ENCODE data around the gene KRT31.
"Not testable (repeated sequence)": the region's sequence is repeated elsewhere in the genome, so short reads cannot be mapped to it uniquely, and the experiment has no call there.

The KRT31 gene

GRCh38 chr17:41396340-41396739 is 1.1 kb downstream of the KRT31 start:
- Histone ChIP-seq H3K9me2 (ENCODE audit: low read depth, low read length) (no peaks in the 10 kb centered on the region), H3K27me3 (ENCODE audit: insufficient read depth, low read length) (no peaks in the 10 kb centered on the region), H3K4me3 (ENCODE audit: low read depth, low read length, poor library complexity, severe bottlenecking) (no peak overlapping the region)

GRCh38 chr17:41395611-41396010 is 1.8 kb downstream of the KRT31 start:
- no peak for TF ChIP-seq EZH2 (IDR thresholded peaks at IDR 0.05; ENCODE audit: borderline replicate concordance, low read length)
- no peak for TF ChIP-seq CTCF (IDR thresholded peaks at IDR 0.05; ENCODE audit: low read length)
- no peaks in the 10 kb centered on the region for H3K36me3 ChIP-seq (ENCODE audit: insufficient read depth, low read length)
- no peaks in the 10 kb centered on the region for H3K9me3 ChIP-seq (ENCODE audit: low read length)
- H3K4me2 ChIP-seq (ENCODE audit: low read length), result no peak overlapping the region
- no peaks in the 10 kb centered on the region for H3K27me3 ChIP-seq (ENCODE audit: insufficient read depth, low read length)
- H3K9me2 ChIP-seq (ENCODE audit: low read depth, low read length), result no peaks in the 10 kb centered on the region
- H4K20me1 ChIP-seq (ENCODE audit: insufficient read depth, low read length), result no peaks in the 10 kb centered on the region
- no peaks in the 10 kb centered on the region for H3K79me2 ChIP-seq (ENCODE audit: insufficient read depth, low read length)
- H3F3A ChIP-seq (ENCODE audit: insufficient read depth, low read length), result no peaks in the 10 kb centered on the region
- H3K27ac ChIP-seq (ENCODE audit: low read depth, low read length, poor library complexity, severe bottlenecking), result no peak overlapping the region
- H3K4me3 ChIP-seq (ENCODE audit: low read depth, low read length, poor library complexity, severe bottlenecking), result no peak overlapping the region
- H3K9ac ChIP-seq (ENCODE audit: low read length), result no peak overlapping the region
- H3K4me1 ChIP-seq (ENCODE audit: insufficient read depth, low read length, severe bottlenecking), result no peaks in the 10 kb centered on the region
- no peak overlapping the region for H2AFZ ChIP-seq (ENCODE audit: low read length)

More at GRCh38 chr17:41396340-41396739, 1.1 kb downstream of the KRT31 start:
- Histone ChIP-seq H3K4me2 (ENCODE audit: low read length) (no peak overlapping the region), H3K36me3 (ENCODE audit: insufficient read depth, low read length) (no peaks in the 10 kb centered on the region), H3K79me2 (ENCODE audit: insufficient read depth, low read length) (no peaks in the 10 kb centered on the region), H4K20me1 (ENCODE audit: insufficient read depth, low read length) (no peaks in the 10 kb centered on the region), H2AFZ (ENCODE audit: low read length) (no peak overlapping the region), H3K9ac (ENCODE audit: low read length) (no peak overlapping the region), H3K9me3 (ENCODE audit: low read length) (no peaks in the 10 kb centered on the region), H3K27ac (ENCODE audit: low read depth, low read length, poor library complexity, severe bottlenecking) (no peak overlapping the region), H3F3A (ENCODE audit: insufficient read depth, low read length) (no peaks in the 10 kb centered on the region), H3K4me1 (ENCODE audit: insufficient read depth, low read length, severe bottlenecking) (no peaks in the 10 kb centered on the region)
- TF ChIP-seq CTCF (IDR thresholded peaks at IDR 0.05; ENCODE audit: low read length) (no peak), EZH2 (IDR thresholded peaks at IDR 0.05; ENCODE audit: borderline replicate concordance, low read length) (no peak)

- not testable (repeated sequence) for H3K9ac ChIP-seq (ENCODE audit: low read length); H3K9me2 ChIP-seq (ENCODE audit: low read depth, low read length); H3F3A ChIP-seq (ENCODE audit: insufficient read depth, low read length); H3K9me3 ChIP-seq (ENCODE audit: low read length); H3K4me3 ChIP-seq (ENCODE audit: low read depth, low read length, poor library complexity, severe bottlenecking); H3K36me3 ChIP-seq (ENCODE audit: insufficient read depth, low read length); H3K4me1 ChIP-seq (ENCODE audit: insufficient read depth, low read length, severe bottlenecking); H2AFZ ChIP-seq (ENCODE audit: low read length); H3K79me2 ChIP-seq (ENCODE audit: insufficient read depth, low read length); H3K27me3 ChIP-seq (ENCODE audit: insufficient read depth, low read length); H3K4me2 ChIP-seq (ENCODE audit: low read length); H3K27ac ChIP-seq (ENCODE audit: low read depth, low read length, poor library complexity, severe bottlenecking); H4K20me1 ChIP-seq (ENCODE audit: insufficient read depth, low read length)
Measured at GRCh38 chr17:41395044-41395443, 2.4 kb downstream of the KRT31 start.

GRCh38 chr17:41394254-41394996 is 3.0 kb downstream of the KRT31 start:
- H3K4me3 ChIP-seq (ENCODE audit: low read depth, low read length, poor library complexity, severe bottlenecking), result no peak overlapping the region
- TF ChIP-seq EZH2 (IDR thresholded peaks at IDR 0.05; ENCODE audit: borderline replicate concordance, low read length) (no peak), CTCF (IDR thresholded peaks at IDR 0.05; ENCODE audit: low read length) (no peak)
- H4K20me1 ChIP-seq (ENCODE audit: insufficient read depth, low read length), result no peaks in the 10 kb centered on the region
- H3K36me3 ChIP-seq (ENCODE audit: insufficient read depth, low read length), result no peaks in the 10 kb centered on the region
- H3K27me3 ChIP-seq (ENCODE audit: insufficient read depth, low read length), result no peaks in the 10 kb centered on the region
- H3K4me1 ChIP-seq (ENCODE audit: insufficient read depth, low read length, severe bottlenecking), result no peaks in the 10 kb centered on the region
- H3K4me2 ChIP-seq (ENCODE audit: low read length), result no peak overlapping the region
- H3F3A ChIP-seq (ENCODE audit: insufficient read depth, low read length), result no peaks in the 10 kb centered on the region
- H3K79me2 ChIP-seq (ENCODE audit: insufficient read depth, low read length), result no peaks in the 10 kb centered on the region
- H3K9me3 ChIP-seq (ENCODE audit: low read length), result no peaks in the 10 kb centered on the region
- no peaks in the 10 kb centered on the region for H3K9me2 ChIP-seq (ENCODE audit: low read depth, low read length)
- no peak overlapping the region for H3K9ac ChIP-seq (ENCODE audit: low read length)
- H2AFZ ChIP-seq (ENCODE audit: low read length), result no peak overlapping the region
- H3K27ac ChIP-seq (ENCODE audit: low read depth, low read length, poor library complexity, severe bottlenecking), result no peak overlapping the region
